GM23248 (cell line): ENCODE results near the gene GTPBP1. TPM values are rescaled to one million over a fixed set of nuclear protein-coding genes. Genes with fewer than 3 reads are reported as not detected.

ENCODE experiments used
- DNase-seq: peaks from one replicate; pipeline ENCODE4 v3.0.0-alpha.2; 2015
- H2AFZ ChIP-seq: fragments of 200-600 bp; sonication (generic); 2 replicates; pipeline ENCODE4 v1.6.1; 2016; ENCODE audit warnings: antibody characterized with exemption
- H3F3A ChIP-seq: fragments of 200-600 bp; sonication (generic); 2 replicates; pipeline ENCODE4 v1.6.1; 2016; ENCODE audit warnings: mild to moderate bottlenecking, antibody characterized with exemption, mixed run types; ENCODE audit not compliant: insufficient read depth
- H3K27ac ChIP-seq: fragments of 200-600 bp; sonication (generic); 2 replicates; pipeline ENCODE4 v1.5.1; 2016; ENCODE audit warnings: mild to moderate bottlenecking
- H3K27me3 ChIP-seq: fragments of 200-600 bp; sonication (generic); replicated peaks from 2 replicates; pipeline ENCODE4 v1.6.1; 2016; ENCODE audit warnings: mild to moderate bottlenecking; ENCODE audit not compliant: insufficient read depth
- H3K36me3 ChIP-seq: fragments of 200-600 bp; sonication (generic); 2 replicates; pipeline ENCODE4 v1.6.1; 2016; ENCODE audit warnings: low read depth, mild to moderate bottlenecking
- H3K4me1 ChIP-seq: fragments of 200-600 bp; sonication (generic); 2 replicates; pipeline ENCODE4 v1.6.1; 2016; ENCODE audit warnings: mild to moderate bottlenecking; ENCODE audit not compliant: insufficient read depth
- H3K4me2 ChIP-seq: fragments of 200-600 bp; sonication (generic); one replicate; pipeline ENCODE4 v1.6.1; 2016; ENCODE audit warnings: mild to moderate bottlenecking; ENCODE audit not compliant: unreplicated experiment
- H3K4me3 ChIP-seq: fragments of 200-600 bp; sonication (generic); 2 replicates; pipeline ENCODE4 v1.5.1; 2016; ENCODE audit warnings: mild to moderate bottlenecking
- H3K79me2 ChIP-seq: fragments of 200-600 bp; sonication (generic); 2 replicates; pipeline ENCODE4 v1.6.1; 2016; ENCODE audit warnings: mild to moderate bottlenecking; ENCODE audit not compliant: insufficient read depth
- H3K9ac ChIP-seq: fragments of 200-600 bp; sonication (generic); 2 replicates; pipeline ENCODE4 v1.6.1; 2016; ENCODE audit warnings: mild to moderate bottlenecking
- H3K9me2 ChIP-seq: fragments of 200-600 bp; sonication (generic); 2 replicates; pipeline ENCODE4 v1.6.1; 2016; ENCODE audit warnings: mixed run types, mild to moderate bottlenecking, moderate library complexity; ENCODE audit not compliant: insufficient read depth
- H3K9me3 ChIP-seq: fragments of 200-600 bp; sonication (generic); one replicate; pipeline ENCODE4 v1.6.1; 2017; ENCODE audit warnings: low read depth
- H4K20me1 ChIP-seq: fragments of 200-600 bp; sonication (generic); 2 replicates; pipeline ENCODE4 v1.6.0; 2016; ENCODE audit not compliant: insufficient read depth
- EZH2 ChIP-seq: fragments of 200-600 bp; sonication (generic); IDR thresholded peaks from 2 replicates; pipeline ENCODE4 v1.6.1; 2018; ENCODE audit warnings: antibody characterized with exemption, mild to moderate bottlenecking; ENCODE audit not compliant: insufficient read depth, poor library complexity, severe bottlenecking
- EZH2phosphoT487 ChIP-seq: fragments of 200-600 bp; sonication (generic); IDR thresholded peaks from 2 replicates; pipeline ENCODE4 v1.6.1; 2018; ENCODE audit warnings: antibody characterized with exemption, moderate library complexity, mild to moderate bottlenecking, low read depth; ENCODE audit not compliant: insufficient read depth
- WGBS, 2 experiments: methylation state at CpG; one replicate each; pipeline ENCODE4 v1.1.6; 2015 to 2017; ENCODE audit warnings: low lambda C conversion rate in 2 of 2, low coverage in 1 of 2; ENCODE audit errors: missing lambda C conversion rate in 2 of 2; 5-methylcytosine and 5-hydroxymethylcytosine counted together
- in situ Hi-C: fragments of 300-500 bp; cut with MboI; formaldehyde crosslinking; loops from 2 replicates; pipeline ENCODE4 v1.15.0; 2020
- polyA plus RNA-seq: library from polyadenylated mRNA; unstranded; fragments of >200 nt; fragmentation: Nextera tagmentation; extraction: Ambion mirVana; gene quantifications from 2 replicates; pipeline ENCODE4 v1.2.1, GENCODE V29; 2016
- total RNA-seq: library from RNA; depleted of rRNA; stranded (reverse); fragments of >200 nt; shearing (Covaris generic); gene quantifications from 2 replicates; pipeline ENCODE4 v1.2.3, GENCODE V29; 2014

Gene GTPBP1
- total and polyA plus RNA-seq, 2 experiments from 2014 or later = 10.0 to 26.9 TPM

DNA sequence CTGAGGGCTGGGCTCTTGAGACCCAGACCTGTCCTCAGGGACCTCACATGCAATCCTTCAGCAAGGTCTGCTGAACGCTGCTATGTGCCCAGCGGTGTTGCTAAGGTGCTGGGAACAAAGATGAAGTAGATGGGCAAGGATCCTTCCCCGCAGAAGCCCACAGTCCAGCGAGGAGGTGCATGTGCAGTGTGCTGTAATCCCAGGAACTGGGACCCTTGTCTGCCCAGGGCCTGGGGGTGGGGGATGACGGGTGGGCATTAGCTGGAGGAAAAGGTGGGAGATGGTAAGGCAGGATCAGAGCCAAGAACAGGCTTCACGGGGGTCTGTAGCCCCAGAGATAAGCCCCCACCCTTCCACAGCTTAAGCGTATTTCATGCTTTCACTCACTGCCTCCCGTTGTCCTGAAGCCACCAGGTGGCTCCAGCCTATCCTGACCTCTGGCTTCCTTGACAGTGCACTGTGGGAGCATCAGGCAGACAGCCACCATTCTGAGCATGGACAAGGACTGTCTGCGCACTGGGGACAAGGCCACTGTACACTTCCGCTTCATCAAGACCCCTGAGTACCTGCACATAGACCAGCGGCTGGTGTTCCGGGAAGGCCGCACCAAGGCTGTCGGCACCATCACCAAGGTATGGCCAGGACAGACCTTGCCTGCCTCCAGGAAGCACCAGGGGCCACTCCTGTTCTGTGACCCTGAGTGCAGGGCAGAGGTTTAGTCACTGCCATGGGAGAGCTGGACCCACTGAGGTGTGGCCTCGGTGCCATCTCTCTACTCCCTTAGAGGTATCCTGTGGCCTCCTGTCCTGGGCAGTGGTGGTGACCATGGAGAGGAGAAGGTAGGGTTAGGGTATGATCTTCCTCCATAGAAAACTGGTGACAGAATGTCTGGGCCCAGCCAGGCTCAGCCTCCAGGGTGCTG lies 22.0 kb downstream of the GTPBP1 start:
- H3K9me2 ChIP-seq = no peaks in the 10 kb centered on the region
- H3K9me3 ChIP-seq = no peaks in the 10 kb centered on the region
- H3F3A ChIP-seq = no peaks in the 10 kb centered on the region
- DNase-seq = no peak
- no peak for TF ChIP-seq EZH2phosphoT487
- no peaks in the 10 kb centered on the region for H4K20me1 ChIP-seq
- no peak overlapping the region for H3K9ac ChIP-seq
- no peak overlapping the region for H3K27ac ChIP-seq
- WGBS, 2 experiments = 93 to 94% methylated on average over 15 of the region's 15 CpGs
- no peak overlapping the region for H3K4me2 ChIP-seq
- no peak overlapping the region for H2AFZ ChIP-seq
- H3K4me3 ChIP-seq = no peak overlapping the region
- in situ Hi-C loops = no loop called here
- peaks cover under 1% of the 10 kb centered on the region; the same call in 1 of the 2 replicates for H3K79me2 ChIP-seq
- no peaks in the 10 kb centered on the region for H3K27me3 ChIP-seq
- no peaks in the 10 kb centered on the region for H3K4me1 ChIP-seq
- H3K36me3 ChIP-seq = peaks cover 23% of the 10 kb centered on the region

DNA sequence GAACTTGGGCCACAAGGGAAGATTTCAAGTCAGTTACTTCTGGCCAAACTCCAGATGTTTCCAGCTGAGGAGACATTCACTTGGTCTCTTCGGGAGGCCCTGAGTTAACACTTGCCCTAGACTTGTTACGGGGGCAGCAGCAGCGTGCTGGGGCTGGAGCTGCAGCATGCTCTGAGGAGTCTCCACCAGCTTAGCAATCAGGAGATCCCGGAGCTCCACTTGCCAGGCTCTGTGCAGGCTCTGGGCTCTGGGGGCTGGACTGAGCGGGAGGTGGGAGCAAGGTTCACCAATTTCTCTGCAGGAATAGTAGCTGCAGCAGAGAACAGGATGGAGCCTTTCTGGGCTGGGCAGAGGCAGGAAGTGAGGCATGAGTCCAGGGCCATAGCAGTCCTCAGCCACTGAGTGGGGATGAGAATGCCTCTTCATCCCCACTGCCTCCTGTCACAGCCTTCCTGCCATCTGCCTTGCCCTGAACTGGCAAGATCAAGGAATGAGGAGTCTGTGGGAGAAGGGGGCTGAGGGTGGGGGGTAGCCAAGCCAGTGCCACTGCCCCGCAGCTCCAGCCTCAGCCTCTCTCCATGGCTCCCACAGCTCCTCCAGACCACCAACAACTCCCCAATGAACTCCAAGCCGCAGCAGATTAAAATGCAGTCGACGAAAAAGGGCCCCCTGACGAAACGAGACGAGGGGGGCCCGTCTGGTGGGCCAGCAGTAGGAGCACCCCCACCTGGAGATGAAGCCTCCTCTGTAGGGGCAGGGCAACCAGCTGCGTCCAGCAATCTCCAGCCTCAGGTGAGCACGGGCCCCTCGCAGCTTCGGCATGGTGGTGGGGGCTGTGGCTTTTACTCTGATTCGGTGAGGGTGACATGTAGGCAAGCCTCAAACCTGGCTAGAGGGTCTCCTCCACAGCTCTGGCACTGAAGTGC lies 23.4 kb downstream of the GTPBP1 start:
- WGBS, 2 experiments = 96 to 97% methylated on average over 18 of the region's 18 CpGs
- no peaks in the 10 kb centered on the region for H4K20me1 ChIP-seq
- TF ChIP-seq EZH2 (no peak), EZH2phosphoT487 (no peak)
- H3K27ac ChIP-seq = no peak overlapping the region
- no peak for DNase-seq
- H2AFZ ChIP-seq = no peak overlapping the region
- peaks cover 9% of the 10 kb centered on the region; the same call in 1 of the 2 replicates for H3F3A ChIP-seq
- no peaks in the 10 kb centered on the region for H3K9me3 ChIP-seq
- peaks cover 16% of the 10 kb centered on the region; the same call in 1 of the 2 replicates for H3K36me3 ChIP-seq
- H3K9me2 ChIP-seq = no peaks in the 10 kb centered on the region
- no peak overlapping the region for H3K4me3 ChIP-seq
- H3K4me2 ChIP-seq = no peak overlapping the region
- no peaks in the 10 kb centered on the region for H3K4me1 ChIP-seq
- in situ Hi-C loops = no loop called here
- no peaks in the 10 kb centered on the region for H3K27me3 ChIP-seq
- no peak overlapping the region for H3K9ac ChIP-seq
- H3K79me2 ChIP-seq = no peaks in the 10 kb centered on the region

DNA sequence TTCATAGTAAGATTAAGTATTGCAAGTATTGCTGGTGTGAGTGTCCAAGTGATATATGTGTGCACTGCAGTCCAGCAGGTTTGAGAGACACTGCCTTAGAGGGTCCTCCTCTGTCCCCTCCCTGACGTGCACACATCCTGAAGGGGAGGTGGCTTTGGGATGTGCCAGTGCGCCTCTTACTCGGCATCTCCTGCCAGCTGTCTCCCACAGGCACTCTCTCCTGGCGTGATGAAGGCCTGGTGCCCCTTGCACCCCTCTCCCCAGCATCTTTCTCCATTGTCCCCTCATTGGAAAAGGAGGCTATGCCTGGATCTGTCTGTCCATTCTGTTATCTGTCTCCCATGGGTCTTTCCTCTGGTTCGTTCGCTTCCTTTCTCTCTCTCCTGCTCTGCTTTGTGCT lies 24.2 kb downstream of the GTPBP1 start:
- no peak for DNase-seq
- Histone ChIP-seq H3K36me3 (peaks cover 17% of the 10 kb centered on the region; the same call in 1 of the 2 replicates), H3K9me2 (no peaks in the 10 kb centered on the region), H3K9me3 (no peaks in the 10 kb centered on the region), H3K4me1 (no peaks in the 10 kb centered on the region), H3K27me3 (no peaks in the 10 kb centered on the region), H4K20me1 (no peaks in the 10 kb centered on the region), H3K4me2 (no peak overlapping the region), H3K27ac (no peak overlapping the region), H3F3A (peaks cover 13% of the 10 kb centered on the region; the same call in 1 of the 2 replicates), H3K4me3 (no peak overlapping the region), H3K9ac (no peak overlapping the region), H2AFZ (no peak overlapping the region), H3K79me2 (no peaks in the 10 kb centered on the region)
- TF ChIP-seq EZH2 = no peak
- TF ChIP-seq EZH2phosphoT487 = no peak
- 87% methylated on average over 6 of the region's 6 CpGs for WGBS, 2 experiments
- in situ Hi-C loops = no loop called here

DNA sequence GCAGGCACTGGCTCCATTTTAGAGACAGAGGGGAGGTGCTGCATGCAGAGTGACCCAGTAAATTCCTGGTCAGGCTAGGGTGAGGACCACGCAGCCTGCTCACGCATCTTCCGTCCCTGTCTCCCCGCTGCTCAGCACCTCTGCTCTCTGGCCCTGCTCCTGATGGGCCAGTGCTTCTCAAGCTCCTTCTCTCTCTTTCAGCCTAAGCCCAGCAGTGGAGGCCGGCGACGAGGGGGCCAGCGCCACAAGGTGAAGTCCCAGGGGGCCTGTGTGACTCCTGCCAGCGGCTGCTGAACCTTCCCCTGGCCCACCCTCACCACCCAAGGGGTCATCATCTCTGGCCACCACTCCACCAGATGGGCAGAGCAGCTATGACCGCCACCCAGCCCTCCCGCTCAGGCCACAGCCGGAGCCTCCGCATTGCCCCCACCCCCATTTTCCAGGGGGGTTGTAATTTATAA lies 24.7 kb downstream of the GTPBP1 start:
- Histone ChIP-seq H3K9ac (no peak overlapping the region), H2AFZ (no peak overlapping the region), H3F3A (peaks cover 13% of the 10 kb centered on the region; the same call in 1 of the 2 replicates), H3K27me3 (no peaks in the 10 kb centered on the region), H4K20me1 (no peaks in the 10 kb centered on the region), H3K4me3 (no peak overlapping the region), H3K9me3 (no peaks in the 10 kb centered on the region), H3K27ac (no peak overlapping the region), H3K4me2 (no peak overlapping the region), H3K36me3 (peaks cover 17% of the 10 kb centered on the region; the same call in 1 of the 2 replicates), H3K4me1 (no peaks in the 10 kb centered on the region), H3K79me2 (no peaks in the 10 kb centered on the region), H3K9me2 (no peaks in the 10 kb centered on the region)
- TF ChIP-seq EZH2 (no peak), EZH2phosphoT487 (no peak)
- DNase-seq = no peak
- 92 to 96% methylated on average over 12 to 13 of the region's 13 CpGs for WGBS, 2 experiments
- in situ Hi-C loops = no loop called here
